ENCODE measurements around the gene CBLIF.
"Not testable (repeated sequence)": the region's sequence is repeated elsewhere in the genome, so short reads cannot be mapped to it uniquely, and the experiment has no call there.

CBLIF gene

GRCh38 chr11:59787816-59788215, 57.5 kb downstream of the CBLIF start:
- ChIA-PET CTCF (no interaction called here), POLR2A (interaction anchor here (2.0 kb wide), 1 partner anchor 32 kb away, joined by 11 read pairs; the partner anchor contains the start of gene STX3)
- DNase-seq (ENCODE audit: extremely low spot score) = no peak
- no peak for TF ChIP-seq CTBP1 (IDR thresholded peaks at IDR 0.05; ENCODE audit: borderline replicate concordance)
- no peak for TF ChIP-seq L3MBTL2 (conservative IDR thresholded peaks at IDR 0.05)
- no peak for TF ChIP-seq LEF1 (IDR thresholded peaks at IDR 0.05; ENCODE audit: borderline replicate concordance)
- no peak for TF ChIP-seq FOXK2 (IDR thresholded peaks at IDR 0.05)
- no peak for TF ChIP-seq TARDBP (IDR thresholded peaks at IDR 0.05)
- no peak for TF ChIP-seq HDGF (IDR thresholded peaks at IDR 0.05; ENCODE audit: borderline replicate concordance)
- no peak for TF ChIP-seq ARNT (IDR thresholded peaks at IDR 0.05)
- TF ChIP-seq ZNF384 (IDR thresholded peaks at IDR 0.05) = no peak
- no peak for TF ChIP-seq SP1 (IDR thresholded peaks at IDR 0.05)
- TF ChIP-seq FOXA1 (IDR thresholded peaks at IDR 0.05) = no peak
- no peak for TF ChIP-seq ELF4 (IDR thresholded peaks at IDR 0.05)
- TF ChIP-seq NFRKB (IDR thresholded peaks at IDR 0.05) = no peak
- no peak for TF ChIP-seq FOXM1 (IDR thresholded peaks at IDR 0.05; ENCODE audit: borderline replicate concordance)
- no peak for TF ChIP-seq SUZ12 (IDR thresholded peaks at IDR 0.05)
- TF ChIP-seq, protein P1, sequence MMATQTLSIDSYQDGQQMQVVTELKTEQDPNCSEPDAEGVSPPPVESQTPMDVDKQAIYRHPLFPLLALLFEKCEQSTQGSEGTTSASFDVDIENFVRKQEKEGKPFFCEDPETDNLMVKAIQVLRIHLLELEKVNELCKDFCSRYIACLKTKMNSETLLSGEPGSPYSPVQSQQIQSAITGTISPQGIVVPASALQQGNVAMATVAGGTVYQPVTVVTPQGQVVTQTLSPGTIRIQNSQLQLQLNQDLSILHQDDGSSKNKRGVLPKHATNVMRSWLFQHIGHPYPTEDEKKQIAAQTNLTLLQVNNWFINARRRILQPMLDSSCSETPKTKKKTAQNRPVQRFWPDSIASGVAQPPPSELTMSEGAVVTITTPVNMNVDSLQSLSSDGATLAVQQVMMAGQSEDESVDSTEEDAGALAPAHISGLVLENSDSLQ (IDR thresholded peaks at IDR 0.05) = no peak

GRCh38 chr11:59787255-59787588, 58.1 kb downstream of the CBLIF start:
- TF ChIP-seq CTBP1 (IDR thresholded peaks at IDR 0.05; ENCODE audit: borderline replicate concordance) (no peak), SP1 (IDR thresholded peaks at IDR 0.05) (no peak), FOXA1 (IDR thresholded peaks at IDR 0.05) (no peak), FOXM1 (IDR thresholded peaks at IDR 0.05; ENCODE audit: borderline replicate concordance) (no peak)
- TF ChIP-seq, protein P1 (IDR thresholded peaks at IDR 0.05) = no peak
- CTCF ChIA-PET = interaction anchor here (0.7 kb wide), 1 partner anchor 22 kb away, joined by 4 read pairs; no protein-coding TSS in a partner anchor
- POLR2A ChIA-PET = interaction anchor here (2.0 kb wide), 1 partner anchor 32 kb away, joined by 11 read pairs; the partner anchor contains the start of gene STX3
- DNase-seq (ENCODE audit: extremely low spot score) = no peak

- no peak for TF ChIP-seq LEF1 (IDR thresholded peaks at IDR 0.05; ENCODE audit: borderline replicate concordance)
- TF ChIP-seq, protein P1 (IDR thresholded peaks at IDR 0.05) = no peak
- TF ChIP-seq BHLHE40 (IDR thresholded peaks at IDR 0.05; ENCODE audit: borderline replicate concordance) = no peak
- no peak for TF ChIP-seq ELF4 (IDR thresholded peaks at IDR 0.05)
- no peak for TF ChIP-seq ARNT (IDR thresholded peaks at IDR 0.05)
- TF ChIP-seq FOXK2 (IDR thresholded peaks at IDR 0.05) = no peak
- no peak for TF ChIP-seq FOXA1 (IDR thresholded peaks at IDR 0.05)
- no peak for TF ChIP-seq L3MBTL2 (conservative IDR thresholded peaks at IDR 0.05)
- no peak for TF ChIP-seq CTBP1 (IDR thresholded peaks at IDR 0.05; ENCODE audit: borderline replicate concordance)
- TF ChIP-seq TARDBP (IDR thresholded peaks at IDR 0.05) = no peak
- no peak for TF ChIP-seq SUZ12 (IDR thresholded peaks at IDR 0.05)
- no peak for DNase-seq (ENCODE audit: extremely low spot score)
- ChIA-PET CTCF (no interaction called here), POLR2A (interaction anchor here (2.0 kb wide), 1 partner anchor 30 kb away, joined by 11 read pairs; the partner anchor contains the start of gene STX3)
Observed at GRCh38 chr11:59785818-59786217, 59.5 kb downstream of the CBLIF start.

DNA sequence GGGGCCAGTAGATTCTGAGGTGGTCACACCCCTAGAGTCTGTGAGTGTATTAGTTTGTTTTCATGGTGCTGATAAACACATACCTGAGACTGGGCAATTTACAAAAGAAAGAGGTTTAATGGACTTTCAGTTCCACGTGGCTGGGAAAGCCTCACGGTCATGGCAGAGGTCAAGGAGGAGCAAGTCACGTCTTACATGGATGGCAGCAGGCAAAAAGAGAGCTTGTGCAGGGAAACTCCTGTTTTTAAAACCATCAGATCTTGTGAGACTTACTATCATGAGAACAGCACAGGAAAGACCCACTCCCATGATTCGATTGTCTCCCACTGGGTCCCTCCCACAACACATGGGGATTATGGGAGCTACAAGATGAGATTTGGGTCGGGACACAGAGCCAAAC, 60.9 kb downstream of the CBLIF start:
- DNase-seq (ENCODE audit: extremely low spot score); CTCF ChIA-PET; POLR2A ChIA-PET: not testable (repeated sequence)

GRCh38 chr11:59783632-59784090, 61.6 kb downstream of the CBLIF start:
- TF ChIP-seq BHLHE40 (IDR thresholded peaks at IDR 0.05; ENCODE audit: borderline replicate concordance) (no peak), ZNF384 (IDR thresholded peaks at IDR 0.05) (no peak), CTBP1 (IDR thresholded peaks at IDR 0.05; ENCODE audit: borderline replicate concordance) (no peak), L3MBTL2 (conservative IDR thresholded peaks at IDR 0.05) (no peak), FOXM1 (IDR thresholded peaks at IDR 0.05; ENCODE audit: borderline replicate concordance) (no peak), ARNT (IDR thresholded peaks at IDR 0.05) (no peak), NFRKB (IDR thresholded peaks at IDR 0.05) (no peak), TARDBP (IDR thresholded peaks at IDR 0.05) (no peak), FOXA1 (IDR thresholded peaks at IDR 0.05) (no peak), HDGF (IDR thresholded peaks at IDR 0.05; ENCODE audit: borderline replicate concordance) (no peak), SUZ12 (IDR thresholded peaks at IDR 0.05) (no peak), ELF4 (IDR thresholded peaks at IDR 0.05) (no peak), SP1 (IDR thresholded peaks at IDR 0.05) (no peak), LEF1 (IDR thresholded peaks at IDR 0.05; ENCODE audit: borderline replicate concordance) (no peak), FOXK2 (IDR thresholded peaks at IDR 0.05) (no peak)
- TF ChIP-seq, protein P1 (IDR thresholded peaks at IDR 0.05) = no peak
- CTCF ChIA-PET = no interaction called here
- POLR2A ChIA-PET = no interaction called here
- no peak for DNase-seq (ENCODE audit: extremely low spot score)

GRCh38 chr11:59782080-59782479, 63.2 kb downstream of the CBLIF start:
- TF ChIP-seq TARDBP (IDR thresholded peaks at IDR 0.05) = no peak
- no peak for TF ChIP-seq ZNF384 (IDR thresholded peaks at IDR 0.05)
- TF ChIP-seq, protein P1 (IDR thresholded peaks at IDR 0.05) = no peak
- no peak for TF ChIP-seq SP1 (IDR thresholded peaks at IDR 0.05)
- TF ChIP-seq BHLHE40 (IDR thresholded peaks at IDR 0.05; ENCODE audit: borderline replicate concordance) = no peak
- TF ChIP-seq FOXK2 (IDR thresholded peaks at IDR 0.05) = no peak
- TF ChIP-seq SUZ12 (IDR thresholded peaks at IDR 0.05) = no peak
- no peak for TF ChIP-seq LEF1 (IDR thresholded peaks at IDR 0.05; ENCODE audit: borderline replicate concordance)
- no peak for TF ChIP-seq FOXM1 (IDR thresholded peaks at IDR 0.05; ENCODE audit: borderline replicate concordance)
- no peak for TF ChIP-seq NFRKB (IDR thresholded peaks at IDR 0.05)
- TF ChIP-seq L3MBTL2 (conservative IDR thresholded peaks at IDR 0.05) = no peak
- TF ChIP-seq ELF4 (IDR thresholded peaks at IDR 0.05) = no peak
- no peak for TF ChIP-seq HDGF (IDR thresholded peaks at IDR 0.05; ENCODE audit: borderline replicate concordance)
- TF ChIP-seq ARNT (IDR thresholded peaks at IDR 0.05) = no peak
- TF ChIP-seq CTBP1 (IDR thresholded peaks at IDR 0.05; ENCODE audit: borderline replicate concordance) = no peak
- TF ChIP-seq FOXA1 (IDR thresholded peaks at IDR 0.05) = no peak
- DNase-seq (ENCODE audit: extremely low spot score) = no peak
- POLR2A ChIA-PET = no interaction called here
- CTCF ChIA-PET = no interaction called here

Measured in HEK293T (cell line).